ENCODE measurements around the gene CASR.

CASR gene

GRCh38 chr3:122307094-122307687, 123.7 kb downstream of the CASR start:
- no peak for DNase-seq

- no peak for DNase-seq
These were observed 124.5 kb downstream of the CASR start for GRCh38 chr3:122307976-122308375.

- no peak for DNase-seq
These were observed 126.9 kb downstream of the CASR start for GRCh38 chr3:122310361-122310760.

GRCh38 chr3:122312826-122313225, 129.4 kb downstream of the CASR start:
- no peak for DNase-seq

- no peak for DNase-seq
These were observed 129.8 kb downstream of the CASR start for GRCh38 chr3:122313281-122313680.

GRCh38 chr3:122314228-122314876, 130.9 kb downstream of the CASR start:
- DNase-seq = no peak

GRCh38 chr3:122315619-122316018, 132.2 kb downstream of the CASR start:
- no peak for DNase-seq

- DNase-seq = no peak
These were observed 132.9 kb downstream of the CASR start for GRCh38 chr3:122316368-122316767.

- DNase-seq = no peak
These were observed 135.2 kb downstream of the CASR start for GRCh38 chr3:122318620-122319019.

GRCh38 chr3:122322095-122323075, 138.9 kb downstream of the CASR start:
- no peak for DNase-seq

GRCh38 chr3:122324871-122325323, 141.4 kb downstream of the CASR start, which contains the start of gene CSTA:
Gene CSTA (plus strand): TSS chr3:122325248. CDS start chr3:122325293, 45 bp downstream.
- peak; percentile 3 for DNase-seq

- no peak for DNase-seq
These were observed 142.3 kb downstream of the CASR start for GRCh38 chr3:122325769-122326168.

- no peak for DNase-seq
These were observed 148.4 kb downstream of the CASR start for GRCh38 chr3:122331886-122332285.

- no peak for DNase-seq
These were observed 149.1 kb downstream of the CASR start for GRCh38 chr3:122332551-122332950.

All from fibroblast of skin of scalp (primary cell).